T-helper 2 cell treated with Interferon-gamma antibody and Interleukin-4, amounts not matched to agents 100 ng/mL and 5 ng/mL, for 36 hours (primary cell): ENCODE data around the gene ZGRF1. TPM values are rescaled to one million over a fixed set of nuclear protein-coding genes. Genes with fewer than 3 reads are reported as not detected.

Source experiments
- total RNA-seq: library from RNA; stranded (reverse); gene quantifications from 2 replicates; pipeline ENCODE4 v1.2.3, GENCODE V29; 2022

The ZGRF1 gene
- total RNA-seq, 1 donor from 2014 or later: 32.7 TPM

Other genes with a start within 250 kb of the ZGRF1 start
- gene NEUROG2, start 120.7 kb downstream of the ZGRF1 start, total RNA-seq: not detected in 2 replicates
- 41.4 and 46.4 TPM in 2 replicates for gene LARP7, start 234 bp upstream of the ZGRF1 start, total RNA-seq